ENCODE data around the gene ASPRV1.

The ASPRV1 gene

DNA sequence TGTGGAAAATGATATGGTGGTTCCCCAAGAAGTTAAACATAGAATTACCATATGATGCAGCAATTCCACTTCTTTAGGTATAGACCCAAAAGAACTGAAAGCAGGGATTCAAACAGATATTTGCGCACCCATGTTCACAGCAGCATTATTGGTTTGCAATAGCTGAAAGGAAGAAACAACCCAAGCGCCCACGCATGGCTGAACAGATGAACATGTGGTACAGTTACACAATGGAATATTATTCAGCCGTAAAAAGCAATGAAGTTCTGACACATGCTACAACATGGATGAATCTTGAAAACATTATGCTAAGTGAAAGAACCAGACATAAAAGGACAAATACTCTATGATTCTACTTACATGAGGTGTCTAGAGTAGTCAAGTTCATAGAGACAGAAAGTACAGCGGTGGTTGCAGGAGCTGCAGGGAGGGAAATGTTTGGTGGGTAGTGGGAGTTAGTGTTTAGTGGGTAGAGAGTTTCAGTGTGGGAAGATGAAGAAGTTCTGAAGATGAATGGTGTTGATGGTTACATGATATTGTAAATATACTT, 26.7 kb upstream of the ASPRV1 start:
- DNase-seq: peak in 2 of 3 donors; percentile 30 to 38

GRCh38 chr2:69986691-69987090, 25.3 kb upstream of the ASPRV1 start:
- DNase-seq: no peak

DNA sequence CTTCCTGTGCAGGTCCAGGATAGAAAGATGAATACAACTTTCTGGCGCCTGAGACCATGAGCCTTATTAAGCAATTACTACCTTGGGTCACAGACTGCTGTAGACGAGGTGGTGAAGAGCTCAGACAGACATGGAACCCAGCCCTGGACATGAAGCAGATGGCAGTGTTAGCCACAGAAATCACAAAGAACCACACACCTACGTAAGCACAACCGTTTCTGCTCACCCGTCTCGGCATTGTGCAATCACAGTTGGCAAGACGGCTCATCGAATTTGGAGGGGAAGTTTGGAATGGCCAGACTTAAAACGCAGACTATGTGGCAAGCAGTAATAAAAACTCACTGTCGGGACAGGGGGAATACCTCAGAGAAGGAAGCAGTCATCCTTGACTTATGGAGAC, 24.3 kb upstream of the ASPRV1 start:
- DNase-seq: peak; percentile 94 to 99 (median 98)

DNA sequence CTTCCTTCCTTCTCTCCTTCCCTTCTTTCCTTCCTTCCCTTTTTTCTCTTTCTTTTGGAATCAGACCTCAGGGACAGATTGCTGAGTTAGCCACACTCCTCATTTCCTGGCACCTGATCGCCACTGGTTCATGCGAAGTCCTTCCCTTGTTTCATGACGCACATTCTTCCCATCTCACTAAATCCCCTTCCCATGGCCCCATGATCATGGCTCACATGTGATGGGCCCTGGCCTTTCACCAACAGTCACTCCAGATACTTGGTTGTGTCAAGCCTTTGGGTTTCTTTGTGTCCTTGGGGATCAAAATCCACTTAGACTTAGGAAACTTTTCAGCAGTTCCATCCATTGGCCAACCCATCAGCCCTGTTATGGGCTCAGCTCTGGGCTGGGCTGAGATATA, 23.8 kb upstream of the ASPRV1 start:
- DNase-seq: peak; percentile 49 to 76 (median 58)

DNA sequence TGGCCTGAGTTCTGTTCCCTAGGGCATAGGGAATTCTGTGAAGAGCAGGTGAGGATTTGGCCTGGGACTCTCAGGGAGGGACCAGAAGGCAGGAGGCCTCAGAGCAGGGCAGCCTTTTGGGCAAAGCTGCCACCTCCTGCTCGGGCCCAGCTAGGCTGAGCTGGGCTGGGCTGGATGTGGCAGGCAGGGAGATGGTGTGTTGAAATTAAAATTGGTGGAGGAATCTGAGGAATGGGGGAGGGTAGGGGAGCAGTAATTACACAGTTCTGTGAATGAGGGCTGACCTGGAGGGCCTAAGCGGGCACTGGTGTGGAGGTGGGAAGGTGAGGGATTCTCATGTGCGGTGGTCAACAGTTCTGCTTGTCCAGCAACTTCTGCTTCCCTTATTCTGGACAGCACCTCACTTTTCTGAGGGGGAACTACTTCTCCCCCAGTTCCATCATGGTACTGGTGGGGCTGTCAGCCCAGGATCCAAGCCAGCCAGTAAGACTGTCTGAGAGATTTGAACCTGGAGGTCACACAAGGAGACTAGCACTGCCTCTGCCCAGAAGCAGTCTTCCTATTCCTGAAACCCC, 22.0 kb upstream of the ASPRV1 start:
- peak in 1 of 3 donors; percentile 22 for DNase-seq

GRCh38 chr2:69979902-69980807, 18.7 kb upstream of the ASPRV1 start:
- DNase-seq: no peak

DNA sequence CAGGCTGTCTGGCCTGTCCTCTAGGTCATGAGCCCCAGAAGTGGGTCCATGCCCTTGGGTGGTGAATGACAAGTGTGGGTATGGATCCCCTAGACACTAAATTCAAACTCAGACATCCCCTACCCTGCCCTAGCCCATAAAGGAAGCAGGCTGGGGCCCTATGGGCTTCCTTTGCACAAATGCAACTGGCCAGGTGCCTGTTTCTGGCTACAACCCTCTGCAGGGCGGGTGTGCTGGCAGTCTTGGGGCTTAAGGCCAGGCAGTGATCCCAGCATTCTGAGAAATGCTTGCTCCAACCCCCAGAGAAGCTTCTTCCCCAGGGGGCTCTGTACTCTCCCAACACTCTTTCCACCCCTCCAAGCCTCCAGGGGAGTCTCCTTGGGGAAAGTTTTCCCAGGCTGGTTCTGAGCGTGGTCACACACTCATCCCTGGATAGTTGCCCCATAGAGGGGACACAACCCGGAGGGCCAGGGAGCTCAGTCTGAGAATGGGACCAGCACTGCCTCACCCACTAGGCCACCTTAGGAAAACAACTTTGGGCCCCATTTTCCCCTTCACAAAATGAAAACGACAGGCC, 16.6 kb upstream of the ASPRV1 start:
- DNase-seq: no peak

- DNase-seq: peak in 2 of 3 donors; percentile 38 to 45
Observed at GRCh38 chr2:69977186-69977585, 15.8 kb upstream of the ASPRV1 start.

GRCh38 chr2:69975853-69976462, 14.5 kb upstream of the ASPRV1 start:
- DNase-seq: no peak

GRCh38 chr2:69975136-69975852, 13.9 kb upstream of the ASPRV1 start:
- peak in 1 of 3 donors; percentile 34 for DNase-seq

GRCh38 chr2:69973335-69973735, 11.9 kb upstream of the ASPRV1 start:
- no peak for DNase-seq

DNA sequence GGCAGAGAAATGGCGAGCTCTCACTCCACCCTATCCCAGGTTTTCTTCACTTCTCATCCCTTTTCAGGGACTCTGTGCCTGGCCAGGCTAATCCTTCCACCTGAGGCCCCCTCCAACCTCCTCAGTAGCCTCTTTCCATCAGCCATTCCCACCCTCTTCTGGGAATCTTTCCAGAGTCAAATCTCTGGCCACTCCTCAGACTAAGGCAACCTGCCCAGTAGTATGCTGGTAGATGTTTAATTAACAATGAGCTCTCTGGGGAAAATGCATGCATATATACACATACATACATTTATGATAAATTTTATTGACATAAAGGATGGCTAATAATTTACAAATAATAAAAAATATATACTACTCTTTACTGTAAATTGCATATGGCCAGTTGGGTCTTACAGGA, 11.4 kb upstream of the ASPRV1 start:
- no peak for DNase-seq

GRCh38 chr2:69969991-69970390, 8.6 kb upstream of the ASPRV1 start:
- DNase-seq: no peak

GRCh38 chr2:69969126-69969983, 7.9 kb upstream of the ASPRV1 start:
- DNase-seq: no peak

DNA sequence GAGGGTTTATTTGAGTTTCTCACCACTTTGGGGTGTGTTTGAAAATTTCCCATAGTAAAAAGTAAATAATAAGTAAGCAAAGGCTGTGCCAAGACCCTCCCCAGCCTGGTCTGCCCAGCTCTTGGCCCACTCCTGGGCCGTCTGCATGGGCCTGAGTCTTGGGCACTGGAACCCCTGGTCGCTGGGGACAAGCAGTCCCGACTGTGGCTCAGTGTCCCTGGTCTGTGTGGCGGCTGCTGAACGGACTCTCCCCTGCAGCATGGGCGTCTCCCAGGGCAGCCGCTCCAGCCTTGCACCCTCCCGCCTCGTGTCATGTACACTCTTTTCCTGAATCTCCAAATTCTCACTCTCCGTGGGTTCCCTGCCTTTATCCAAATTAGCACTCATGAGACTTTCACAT, 7.2 kb upstream of the ASPRV1 start:
- DNase-seq: no peak

DNA sequence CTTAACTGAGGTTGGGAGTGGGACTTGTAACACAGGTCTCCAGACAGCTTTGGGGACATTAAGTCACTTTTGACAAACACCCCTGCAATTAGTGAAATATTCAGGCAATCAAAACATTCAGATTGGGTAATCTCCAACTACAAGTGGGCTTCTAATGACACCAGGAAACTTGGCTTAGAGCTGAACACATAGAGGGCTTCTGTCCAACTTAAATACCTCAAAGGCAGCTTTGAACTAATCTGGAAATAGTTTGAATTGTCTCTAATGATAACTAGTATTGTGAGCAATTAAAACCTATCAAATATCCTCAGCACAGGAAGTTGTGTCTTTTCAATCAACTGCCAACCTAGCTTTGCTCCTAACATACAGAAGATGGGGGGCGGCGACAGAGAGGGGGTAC, 5.1 kb upstream of the ASPRV1 start:
- DNase-seq: no peak

DNA sequence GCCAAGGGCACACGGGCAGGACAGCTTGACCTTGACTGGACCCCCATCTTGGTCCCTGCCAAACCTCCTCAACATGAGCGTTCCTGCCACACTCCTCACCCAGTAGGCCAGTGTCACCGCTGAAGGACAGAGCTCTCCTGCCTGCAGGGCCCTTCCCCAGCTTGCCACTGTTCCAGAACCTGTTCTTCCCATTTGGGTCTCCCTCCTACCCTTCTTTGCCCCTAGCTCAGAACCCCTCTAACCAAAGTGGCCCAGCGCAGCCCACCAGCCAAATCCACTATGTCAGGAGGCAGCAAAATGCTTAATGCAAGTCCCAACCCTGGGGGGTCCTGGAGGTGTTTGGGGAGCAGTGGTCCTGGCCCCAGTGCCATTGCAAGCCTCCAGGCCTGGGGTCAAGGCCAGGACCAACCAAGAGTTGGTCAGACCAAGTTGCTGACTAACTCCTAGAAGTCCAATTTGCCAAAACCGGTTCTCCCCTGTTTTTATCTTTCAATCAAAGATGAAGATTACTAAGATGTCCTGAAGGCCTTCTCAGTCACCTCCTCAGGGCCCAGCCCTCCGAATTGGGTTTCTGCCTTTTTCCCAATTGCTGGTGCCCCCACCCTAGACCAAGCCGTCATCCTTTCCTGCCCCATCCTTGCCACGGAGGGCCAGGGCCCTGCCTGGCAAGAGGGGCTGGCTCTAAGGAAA, 4.5 kb upstream of the ASPRV1 start:
- no peak for DNase-seq

DNA sequence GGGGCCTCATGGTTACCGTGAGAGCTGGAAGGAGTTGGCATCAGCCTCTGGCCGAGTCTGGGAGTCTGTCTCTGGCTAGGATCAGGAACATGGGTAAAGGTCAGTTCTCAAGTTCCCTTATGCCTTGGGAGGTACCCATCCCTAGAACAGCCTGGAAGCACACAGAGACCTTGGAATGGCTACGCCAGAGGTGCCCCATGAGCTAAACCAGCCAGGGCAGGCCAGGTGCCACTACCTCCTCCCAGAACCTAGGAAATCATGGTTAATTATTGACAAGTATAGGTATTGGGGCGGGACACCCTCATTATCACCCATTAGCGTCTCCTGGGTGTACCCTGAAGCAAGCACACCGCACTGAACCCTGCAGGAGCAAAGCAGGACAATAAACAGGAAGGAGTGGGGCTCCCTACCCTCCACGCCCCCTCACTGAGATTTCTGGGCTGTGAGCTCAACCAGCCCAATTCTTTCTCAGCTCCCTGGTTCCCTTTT, 3.0 kb upstream of the ASPRV1 start:
- peak; percentile 66 to 72 (median 66) for DNase-seq

GRCh38 chr2:69962986-69963730, 1.7 kb upstream of the ASPRV1 start:
- no peak for DNase-seq

DNA sequence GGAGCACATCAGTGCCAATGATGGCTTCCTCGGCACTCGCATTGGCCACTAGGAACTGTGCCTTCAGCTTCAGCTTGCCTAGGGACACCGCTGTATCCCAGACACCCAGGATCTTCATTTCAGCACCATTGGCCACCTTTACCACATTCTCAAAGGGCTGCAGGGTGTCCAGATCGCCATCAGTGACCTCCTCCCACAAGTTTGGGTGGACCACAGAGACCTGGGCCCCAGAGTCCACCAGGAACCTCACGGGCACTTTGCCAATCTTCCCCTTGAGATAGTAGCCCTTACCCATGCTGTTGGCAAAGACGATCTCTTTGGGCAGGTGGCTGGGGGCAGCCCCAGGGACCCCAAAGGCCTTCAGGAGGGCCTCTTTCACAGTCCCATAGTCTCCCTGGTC, 610 bp downstream of the ASPRV1 start:
- DNase-seq: no peak

Measured in suppressor macrophage treated with lipopolysaccharide for 1 hour (primary cell).